ENCODE data around the gene DIDO1. TPM values are rescaled to one million over a fixed set of nuclear protein-coding genes. Genes with fewer than 3 reads are reported as not detected.

The DIDO1 gene
- total RNA-seq, 8 experiments from 2014 or later = 24.1 to 61.2 (median 36.0) TPM

- in situ Hi-C loops (cut with MboI; ENCODE audit: low pct_unique_long_range_greater_than_20kb in 2 of 9, low sequenced_read_pairs in 9 of 9, unreplicated experiment in 9 of 9) = no loop called here
- whole genome bisulfite sequencing, 10 experiments = 40 to 100% (median 75%) methylated on average over 2 to 23 of the region's 52 CpGs; no CpG with 5 or more reads in 3 of the 10 experiments
- H3K4me1 ChIP-seq (replicated peaks in 1 of 2) = peaks cover 5 to 16% of the 10 kb centered on the region in 2 donors
- no peak for ATAC-seq (replicated peaks in 6 of 8)
- no peak overlapping the region for H3K4me3 ChIP-seq
- H3K27ac ChIP-seq = no peak overlapping the region
These were observed 90.1 kb downstream of the DIDO1 start for GRCh38 chr20:62835931-62836861.

GRCh38 chr20:62834967-62835730 lies 91.2 kb downstream of the DIDO1 start:
- no peak for ATAC-seq (replicated peaks in 6 of 8)
- peaks cover 5 to 16% of the 10 kb centered on the region in 2 donors for H3K4me1 ChIP-seq (replicated peaks in 1 of 2)
- in situ Hi-C loops (cut with MboI; ENCODE audit: low pct_unique_long_range_greater_than_20kb in 2 of 9, low sequenced_read_pairs in 9 of 9, unreplicated experiment in 9 of 9) = no loop called here
- WGBS, 10 experiments = 67 to 100% (median 93%) methylated on average over 1 to 19 of the region's 24 CpGs; no CpG with 5 or more reads in 2 of the 10 experiments
- H3K4me3 ChIP-seq = no peak overlapping the region
- H3K27ac ChIP-seq = no peak overlapping the region

- Histone ChIP-seq H3K4me1 (replicated peaks in 1 of 2) (peaks cover 5 to 17% of the 10 kb centered on the region in 2 donors), H3K27ac (no peak overlapping the region), H3K4me3 (no peak overlapping the region)
- ATAC-seq (replicated peaks in 6 of 8) = peak in 1 of 8 experiments; percentile 16
- in situ Hi-C loops (cut with MboI; ENCODE audit: low pct_unique_long_range_greater_than_20kb in 2 of 9, low sequenced_read_pairs in 9 of 9, unreplicated experiment in 9 of 9) = no loop called here
- 27 to 71% (median 57%) methylated on average over 1 to 5 of the region's 14 CpGs; no CpG with 5 or more reads in 7 of the 10 experiments for WGBS, 10 experiments
These were observed 93.3 kb downstream of the DIDO1 start for GRCh38 chr20:62832951-62833391.

GRCh38 chr20:62832212-62832922 lies 93.9 kb downstream of the DIDO1 start:
- peaks cover 10 to 23% of the 10 kb centered on the region in 2 donors for H3K4me1 ChIP-seq (replicated peaks in 1 of 2)
- H3K27ac ChIP-seq = no peak overlapping the region
- in situ Hi-C loops (cut with MboI; ENCODE audit: low pct_unique_long_range_greater_than_20kb in 2 of 9, low sequenced_read_pairs in 9 of 9, unreplicated experiment in 9 of 9) = no loop called here
- 4 to 100% (median 30%) methylated on average over 1 to 10 of the region's 22 CpGs; no CpG with 5 or more reads in 2 of the 10 experiments for WGBS, 10 experiments
- H3K4me3 ChIP-seq = no peak overlapping the region
- ATAC-seq (replicated peaks in 6 of 8) = peak in 6 of 8 experiments; percentile 31 to 91 (median 70)

- 40 to 83% (median 75%) methylated on average over 1 to 10 of the region's 10 CpGs; no CpG with 5 or more reads in 5 of the 10 experiments for WGBS, 10 experiments
- ATAC-seq (replicated peaks in 6 of 8) = peak in 3 of 8 experiments; percentile 10 to 27 (median 10)
- Histone ChIP-seq H3K4me3 (no peak overlapping the region), H3K4me1 (replicated peaks in 1 of 2) (peaks cover 11 to 23% of the 10 kb centered on the region in 2 donors), H3K27ac (no peak overlapping the region)
- in situ Hi-C loops (cut with MboI; ENCODE audit: low pct_unique_long_range_greater_than_20kb in 2 of 9, low sequenced_read_pairs in 9 of 9, unreplicated experiment in 9 of 9) = no loop called here
These were observed 94.5 kb downstream of the DIDO1 start for GRCh38 chr20:62831854-62832211.

- Histone ChIP-seq H3K4me1 (replicated peaks in 1 of 2) (peaks cover 11 to 23% of the 10 kb centered on the region in 2 donors), H3K27ac (no peak overlapping the region), H3K4me3 (no peak overlapping the region)
- ATAC-seq (replicated peaks in 6 of 8) = peak in 1 of 8 experiments; percentile 34
- 80 to 100% (median 88%) methylated on average over 1 to 4 of the region's 10 CpGs; no CpG with 5 or more reads in 5 of the 10 experiments for WGBS, 10 experiments
- in situ Hi-C loops (cut with MboI; ENCODE audit: low pct_unique_long_range_greater_than_20kb in 2 of 9, low sequenced_read_pairs in 9 of 9, unreplicated experiment in 9 of 9) = no loop called here
These were observed 94.9 kb downstream of the DIDO1 start for GRCh38 chr20:62831361-62831788.

GRCh38 chr20:62830821-62831220 lies 95.5 kb downstream of the DIDO1 start:
- ATAC-seq (replicated peaks in 6 of 8) = no peak
- Histone ChIP-seq H3K4me3 (no peak overlapping the region), H3K27ac (no peak overlapping the region), H3K4me1 (replicated peaks in 1 of 2) (peaks cover 11 to 23% of the 10 kb centered on the region in 2 donors)
- in situ Hi-C loops (cut with MboI; ENCODE audit: low pct_unique_long_range_greater_than_20kb in 2 of 9, low sequenced_read_pairs in 9 of 9, unreplicated experiment in 9 of 9) = no loop called here
- 70 to 98% (median 90%) methylated on average over 1 to 8 of the region's 22 CpGs; no CpG with 5 or more reads in 5 of the 10 experiments for WGBS, 10 experiments

- no CpG with 5 or more reads among the region's 14 CpGs for WGBS, 10 experiments
- no peak for ATAC-seq (replicated peaks in 6 of 8)
- Histone ChIP-seq H3K4me3 (no peak overlapping the region), H3K27ac (no peak overlapping the region), H3K4me1 (replicated peaks in 1 of 2) (peaks cover 14 to 28% of the 10 kb centered on the region in 2 donors)
- in situ Hi-C loops (cut with MboI; ENCODE audit: low pct_unique_long_range_greater_than_20kb in 2 of 9, low sequenced_read_pairs in 9 of 9, unreplicated experiment in 9 of 9) = no loop called here
These were observed 96.1 kb downstream of the DIDO1 start for GRCh38 chr20:62830251-62830650.

- 50 to 89% (median 83%) methylated on average over 1 to 16 of the region's 32 CpGs; no CpG with 5 or more reads in 6 of the 10 experiments for WGBS, 10 experiments
- Histone ChIP-seq H3K27ac (no peak overlapping the region), H3K4me1 (replicated peaks in 1 of 2) (peaks cover 19 to 33% of the 10 kb centered on the region in 2 donors), H3K4me3 (no peak overlapping the region)
- in situ Hi-C loops (cut with MboI; ENCODE audit: low pct_unique_long_range_greater_than_20kb in 2 of 9, low sequenced_read_pairs in 9 of 9, unreplicated experiment in 9 of 9) = no loop called here
- no peak for ATAC-seq (replicated peaks in 6 of 8)
These were observed 96.8 kb downstream of the DIDO1 start for GRCh38 chr20:62829231-62830230.

- no peak overlapping the region for H3K4me3 ChIP-seq
- peaks cover 25 to 37% of the 10 kb centered on the region in 2 donors for H3K4me1 ChIP-seq (replicated peaks in 1 of 2)
- ATAC-seq (replicated peaks in 6 of 8) = no peak
- WGBS, 10 experiments = 80 to 93% methylated on average over 1 to 6 of the region's 29 CpGs; no CpG with 5 or more reads in 8 of the 10 experiments
- H3K27ac ChIP-seq = no peak overlapping the region
- in situ Hi-C loops (cut with MboI; ENCODE audit: low pct_unique_long_range_greater_than_20kb in 2 of 9, low sequenced_read_pairs in 9 of 9, unreplicated experiment in 9 of 9) = no loop called here
These were observed 97.6 kb downstream of the DIDO1 start for GRCh38 chr20:62828511-62829230.

- in situ Hi-C loops (cut with MboI; ENCODE audit: low pct_unique_long_range_greater_than_20kb in 2 of 9, low sequenced_read_pairs in 9 of 9, unreplicated experiment in 9 of 9) = no loop called here
- Histone ChIP-seq H3K27ac (no peak overlapping the region), H3K4me3 (no peak overlapping the region), H3K4me1 (replicated peaks in 1 of 2) (peaks cover 28 to 39% of the 10 kb centered on the region in 2 donors)
- ATAC-seq (replicated peaks in 6 of 8) = no peak
- WGBS, 10 experiments = 53 to 100% (median 84%) methylated on average over 1 to 3 of the region's 9 CpGs; no CpG with 5 or more reads in 7 of the 10 experiments
These were observed 98.3 kb downstream of the DIDO1 start for GRCh38 chr20:62828051-62828450.

Measured in motor neuron (in vitro differentiated cells).